K562 (cell line): ENCODE data around the gene PPP1R14C. TPM values are rescaled to one million over a fixed set of nuclear protein-coding genes. Genes with fewer than 3 reads are reported as not detected.

Source experiments
- BCOR ChIP-seq: fragments of 450-650 bp; IDR thresholded peaks from 2 replicates; pipeline ENCODE4 v1.6.1; 2016
- BDP1 ChIP-seq: IDR thresholded peaks from 3 replicates; pipeline ENCODE4 v1.6.1; 2011; ENCODE audit not compliant: insufficient read length, insufficient read depth
- CCNT2 ChIP-seq: IDR thresholded peaks from 2 replicates; pipeline ENCODE4 v1.6.1; 2011; ENCODE audit warnings: borderline replicate concordance, low read depth, mild to moderate bottlenecking, moderate library complexity, mixed read lengths, low read length; ENCODE audit not compliant: insufficient read length; ENCODE audit errors: extremely low read depth
- CEBPG ChIP-seq, 3 experiments: fragments of 200-800 bp in 1 of 3; sonication (Bioruptor generic) in 1 of 3; sonication (generic) in 1 of 3; formaldehyde crosslinking in 1 of 3; IDR thresholded peaks in 2 of 3; conservative IDR thresholded peaks in 1 of 3; 2 replicates each; pipeline versions ENCODE4 v1.6.1 to v1.8.0; 2016 to 2022; ENCODE audit warnings: missing compliant biosample characterization in 2 of 3, missing genetic modification characterization in 2 of 3, mild to moderate bottlenecking in 1 of 3, missing genetic modification reagents in 1 of 3
- CHD1 ChIP-seq: fragments of 200-600 bp; sonication (generic); IDR thresholded peaks from one replicate; pipeline ENCODE4 v1.6.1; 2012; ENCODE audit warnings: mild to moderate bottlenecking, moderate library complexity, low read length, inconsistent platforms
- FOXJ3 ChIP-seq: sonication (generic); formaldehyde crosslinking; IDR thresholded peaks from 2 replicates; pipeline ENCODE4 v1.4.0; 2020; ENCODE audit warnings: mild to moderate bottlenecking, missing genetic modification reagents
- HDAC8 ChIP-seq: fragments of 450-650 bp; IDR thresholded peaks from 2 replicates; pipeline ENCODE4 v1.6.1; 2016; ENCODE audit warnings: mild to moderate bottlenecking, missing genetic modification characterization, moderate library complexity, missing compliant biosample characterization
- HMGN3 ChIP-seq: IDR thresholded peaks from 2 replicates; pipeline ENCODE4 v1.6.1; 2011; ENCODE audit warnings: borderline replicate concordance, low read depth, mild to moderate bottlenecking, mixed read lengths, low read length; ENCODE audit not compliant: insufficient read length; ENCODE audit errors: extremely low read depth
- HSF4 ChIP-seq: fragments of 250-450 bp; sonication (Bioruptor Pico); IDR thresholded peaks from 2 replicates; pipeline ENCODE4 v2.1.2; 2022; ENCODE audit warnings: mild to moderate bottlenecking, moderate library complexity, borderline replicate concordance
- KAT2B ChIP-seq: IDR thresholded peaks from one replicate; pipeline ENCODE4 v1.6.1; 2012; ENCODE audit warnings: low read depth, mild to moderate bottlenecking, control low read depth, inconsistent platforms, low read length, moderate library complexity
- MAFF ChIP-seq: IDR thresholded peaks from 2 replicates; pipeline ENCODE4 v1.6.1; 2012; ENCODE audit warnings: low read length, improper control_type of control experiment
- NCOA2 ChIP-seq, 2 experiments: fragments of 450-650 bp; IDR thresholded peaks; 2 replicates each; pipeline ENCODE4 v1.6.1; 2018; ENCODE audit warnings: mild to moderate bottlenecking in 2 of 2, moderate library complexity in 1 of 2; ENCODE audit not compliant: partially characterized antibody in 2 of 2
- NEUROD1 ChIP-seq: fragments of 150-350 bp; IDR thresholded peaks from 2 replicates; pipeline ENCODE4 v1.6.1; 2014; ENCODE audit warnings: borderline replicate concordance, low read length, low read depth; ENCODE audit not compliant: partially characterized antibody
- OTX1 ChIP-seq: fragments of 450-650 bp; formaldehyde crosslinking; IDR thresholded peaks from 2 replicates; pipeline ENCODE4 v1.4.0; 2022; ENCODE audit warnings: mild to moderate bottlenecking
- PRPF4 ChIP-seq: fragments of 200-400 bp; formaldehyde crosslinking; IDR thresholded peaks from one replicate; pipeline ENCODE4 v1.6.1; 2017; ENCODE audit warnings: low read length, low read depth, mild to moderate bottlenecking; ENCODE audit not compliant: insufficient read depth, poor library complexity, severe bottlenecking
- PTRF ChIP-seq: fragments of 450-650 bp; IDR thresholded peaks from 2 replicates; pipeline ENCODE4 v1.6.1; 2016; ENCODE audit warnings: mild to moderate bottlenecking, missing genetic modification characterization, missing compliant biosample characterization
- SMARCE1 ChIP-seq: fragments of 450-650 bp; IDR thresholded peaks from 2 replicates; pipeline ENCODE4 v1.7.1; 2016; ENCODE audit warnings: mild to moderate bottlenecking
- TOE1 ChIP-seq, 2 experiments: fragments of 450-650 bp in 1 of 2; sonication (generic) in 1 of 2; formaldehyde crosslinking in 1 of 2; IDR thresholded peaks; 2 replicates each; pipeline versions ENCODE4 v1.7.1 to v1.8.0; 2016 to 2022; ENCODE audit warnings: borderline replicate concordance in 2 of 2, mild to moderate bottlenecking in 2 of 2, antibody characterized with exemption in 1 of 2, inconsistent platforms in 1 of 2, low read depth in 1 of 2, missing genetic modification reagents in 1 of 2, moderate library complexity in 1 of 2
- ZKSCAN1 ChIP-seq: fragments of 150-350 bp; IDR thresholded peaks from 2 replicates; pipeline ENCODE4 v1.6.1; 2016; ENCODE audit warnings: low read depth, low read length
- polyA plus RNA-seq, 8 experiments: library from polyadenylated mRNA; depleted of rRNA in 4 of 8; stranded (reverse) in 5 of 8; unstranded in 3 of 8; fragments of >200 nt; fragmentation: Nextera tagmentation in 2 of 8; fragmentation: Illumina TruSeq in 1 of 8; extraction: Ambion mirVana in 2 of 8; extraction: Trizol in 1 of 8; gene quantifications; 2 replicates each; pipeline versions ENCODE4 v1.2.1 to v1.2.3, GENCODE V29; 2011 to 2014; ENCODE audit warnings: inconsistent platforms in 1 of 8, missing spikeins in 1 of 8
- total RNA-seq, 7 experiments: library from RNA; depleted of rRNA in 6 of 7; stranded (reverse); fragments of >200 nt in 6 of 7; fragmentation: Illumina TruSeq in 2 of 7; extraction: Trizol in 2 of 7; gene quantifications; 2 replicates each; pipeline versions ENCODE4 v1.2.1 to v1.2.3, GENCODE V29; 2011 to 2021; ENCODE audit warnings: low replicate concordance in 1 of 7
- TF ChIP-seq, protein P1 (sequence below): IDR thresholded peaks from 2 replicates; pipeline ENCODE4 v1.6.1; 2011; ENCODE audit warnings: borderline replicate concordance, low read depth, mild to moderate bottlenecking, moderate library complexity, low read length; ENCODE audit not compliant: insufficient read depth, poor library complexity, severe bottlenecking
- TF ChIP-seq, protein P2 (sequence below): fragments of 250-450 bp; sonication (Bioruptor Pico); IDR thresholded peaks from 2 replicates; pipeline ENCODE4 v1.8.0; 2021; ENCODE audit warnings: borderline replicate concordance, mild to moderate bottlenecking, moderate library complexity; ENCODE audit not compliant: poor library complexity, severe bottlenecking
- TF ChIP-seq, protein P3 (sequence below): fragments of 450-650 bp; formaldehyde crosslinking; IDR thresholded peaks from 2 replicates; pipeline ENCODE4 v1.4.0; 2020; ENCODE audit warnings: mild to moderate bottlenecking, moderate library complexity

The PPP1R14C gene
- total and polyA plus RNA-seq, 9 of the 15 experiments (the other 6 are each of a cell fraction or from before 2014, with no cell fraction given), result 4.5 to 16.6 (median 11.9) TPM

DNA sequence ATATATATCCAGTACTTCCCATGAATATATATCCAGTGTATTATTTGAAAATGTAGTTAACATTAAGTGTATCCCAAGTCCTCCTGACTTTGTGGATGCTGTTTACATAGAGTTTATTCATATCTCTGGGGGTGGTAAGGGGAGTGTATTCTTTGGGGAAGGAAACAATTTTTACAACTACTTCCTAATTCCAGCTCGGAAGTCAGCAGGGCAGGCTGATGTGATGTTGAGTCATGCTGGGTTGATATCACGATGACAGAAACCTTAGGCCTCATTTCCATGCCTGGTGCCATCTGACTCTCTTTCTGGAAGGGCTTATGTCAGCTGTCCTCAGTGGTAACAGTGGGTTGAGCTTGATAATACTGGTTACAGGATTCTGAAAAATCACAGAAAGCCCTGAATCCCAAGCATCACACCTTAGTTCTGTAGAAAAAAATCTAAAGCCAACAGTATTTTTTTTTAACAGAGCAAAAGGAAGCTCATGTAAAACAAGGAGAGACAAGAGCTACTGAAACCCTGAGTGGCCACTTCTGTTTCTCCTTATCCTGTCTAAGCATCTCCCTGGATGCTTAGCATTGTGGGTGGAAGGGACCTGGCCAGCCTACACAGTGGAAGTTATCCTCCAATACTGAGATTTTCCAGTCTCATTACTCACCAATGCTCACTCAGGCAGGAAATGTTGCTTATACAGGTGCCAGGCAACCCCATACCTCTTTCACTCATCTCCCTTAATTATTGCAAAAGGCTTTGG lies 150.8 kb downstream of the PPP1R14C start (continued):
- TF ChIP-seq CCNT2 (no peak), HSF4 (CRISPR knock-in tag) (no peak), OTX1 (CRISPR knock-in tag) (no peak), BDP1 (no peak), CEBPG (CRISPR knock-in tag; IDR thresholded peaks at IDR 0.05) (no peak), CEBPG (tag; conservative IDR thresholded peaks at IDR 0.05 in 1 of 2, IDR thresholded peaks at IDR 0.05 in 1 of 2) (peak; percentile 41 to 66; a peak in 3 of 4 replicates), NCOA2 (IDR thresholded peaks at IDR 0.05; ENCODE audit: partially characterized antibody in 2 of 2) (no peak), CHD1 (no peak), SMARCE1 (peak; percentile 67; the same call in 1 of the 2 replicates), BCOR (no peak), PTRF (tag) (no peak), TOE1 (IDR thresholded peaks at IDR 0.05; ENCODE audit: borderline replicate concordance) (no peak; the same call in 1 of the 2 replicates), TOE1 (CRISPR knock-in tag; IDR thresholded peaks at IDR 0.05; ENCODE audit: borderline replicate concordance, low read depth) (no peak), FOXJ3 (CRISPR knock-in tag) (no peak), HMGN3 (no peak), KAT2B (no peak), ZKSCAN1 (no peak), PRPF4 (no peak), MAFF (peak; percentile 57; the same call in 1 of the 2 replicates), NEUROD1 (peak; percentile 44), HDAC8 (tag) (no peak)
- TF ChIP-seq, protein P1, sequence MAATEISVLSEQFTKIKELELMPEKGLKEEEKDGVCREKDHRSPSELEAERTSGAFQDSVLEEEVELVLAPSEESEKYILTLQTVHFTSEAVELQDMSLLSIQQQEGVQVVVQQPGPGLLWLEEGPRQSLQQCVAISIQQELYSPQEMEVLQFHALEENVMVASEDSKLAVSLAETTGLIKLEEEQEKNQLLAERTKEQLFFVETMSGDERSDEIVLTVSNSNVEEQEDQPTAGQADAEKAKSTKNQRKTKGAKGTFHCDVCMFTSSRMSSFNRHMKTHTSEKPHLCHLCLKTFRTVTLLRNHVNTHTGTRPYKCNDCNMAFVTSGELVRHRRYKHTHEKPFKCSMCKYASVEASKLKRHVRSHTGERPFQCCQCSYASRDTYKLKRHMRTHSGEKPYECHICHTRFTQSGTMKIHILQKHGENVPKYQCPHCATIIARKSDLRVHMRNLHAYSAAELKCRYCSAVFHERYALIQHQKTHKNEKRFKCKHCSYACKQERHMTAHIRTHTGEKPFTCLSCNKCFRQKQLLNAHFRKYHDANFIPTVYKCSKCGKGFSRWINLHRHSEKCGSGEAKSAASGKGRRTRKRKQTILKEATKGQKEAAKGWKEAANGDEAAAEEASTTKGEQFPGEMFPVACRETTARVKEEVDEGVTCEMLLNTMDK, result no peak
- TF ChIP-seq, protein P2, sequence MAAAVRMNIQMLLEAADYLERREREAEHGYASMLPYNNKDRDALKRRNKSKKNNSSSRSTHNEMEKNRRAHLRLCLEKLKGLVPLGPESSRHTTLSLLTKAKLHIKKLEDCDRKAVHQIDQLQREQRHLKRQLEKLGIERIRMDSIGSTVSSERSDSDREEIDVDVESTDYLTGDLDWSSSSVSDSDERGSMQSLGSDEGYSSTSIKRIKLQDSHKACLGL (CRISPR knock-in tag), result no peak
- TF ChIP-seq, protein P3, sequence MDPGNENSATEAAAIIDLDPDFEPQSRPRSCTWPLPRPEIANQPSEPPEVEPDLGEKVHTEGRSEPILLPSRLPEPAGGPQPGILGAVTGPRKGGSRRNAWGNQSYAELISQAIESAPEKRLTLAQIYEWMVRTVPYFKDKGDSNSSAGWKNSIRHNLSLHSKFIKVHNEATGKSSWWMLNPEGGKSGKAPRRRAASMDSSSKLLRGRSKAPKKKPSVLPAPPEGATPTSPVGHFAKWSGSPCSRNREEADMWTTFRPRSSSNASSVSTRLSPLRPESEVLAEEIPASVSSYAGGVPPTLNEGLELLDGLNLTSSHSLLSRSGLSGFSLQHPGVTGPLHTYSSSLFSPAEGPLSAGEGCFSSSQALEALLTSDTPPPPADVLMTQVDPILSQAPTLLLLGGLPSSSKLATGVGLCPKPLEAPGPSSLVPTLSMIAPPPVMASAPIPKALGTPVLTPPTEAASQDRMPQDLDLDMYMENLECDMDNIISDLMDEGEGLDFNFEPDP (CRISPR knock-in tag), result no peak
